Prostate gland (tissue), 2 donors: ENCODE results near the gene SHISA7.

Experiments
- CTCF ChIP-seq, 4 experiments: fragments of 200-600 bp in 2 of 4; fragments of 450-650 bp in 2 of 4; sonication (generic) in 2 of 4; IDR thresholded peaks; 1 replicate in 3 of 4; 2 replicates in 1 of 4; pipeline ENCODE4 v1.5.1; 2016 to 2019; ENCODE audit warnings: antibody characterized with exemption in 4 of 4, mild to moderate bottlenecking in 2 of 4, moderate library complexity in 2 of 4
- POLR2A ChIP-seq: fragments of 450-650 bp; IDR thresholded peaks from one replicate; pipeline ENCODE4 v1.6.1; 2016; ENCODE audit warnings: antibody characterized with exemption, mild to moderate bottlenecking

- TF ChIP-seq CTCF (IDR thresholded peaks at IDR 0.05) (no peak), POLR2A (no peak)
Observed at GRCh38 chr19:55484593-55485438, 41.7 kb upstream of the SHISA7 start, which contains the start of gene NAT14.
